ENCODE data around the gene LAMA2.
A peak's percentile ranks its signal among the peaks of the same experiment; 100 is the strongest.

LAMA2 gene

GRCh38 chr6:129432738-129433137, 549.8 kb downstream of the LAMA2 start:
- DNase-seq: no peak
- no peak overlapping the region for H3K4me3 ChIP-seq (ENCODE audit: low read depth, low read length)
- H3K27ac ChIP-seq: no peak overlapping the region
- TF ChIP-seq, protein P1, sequence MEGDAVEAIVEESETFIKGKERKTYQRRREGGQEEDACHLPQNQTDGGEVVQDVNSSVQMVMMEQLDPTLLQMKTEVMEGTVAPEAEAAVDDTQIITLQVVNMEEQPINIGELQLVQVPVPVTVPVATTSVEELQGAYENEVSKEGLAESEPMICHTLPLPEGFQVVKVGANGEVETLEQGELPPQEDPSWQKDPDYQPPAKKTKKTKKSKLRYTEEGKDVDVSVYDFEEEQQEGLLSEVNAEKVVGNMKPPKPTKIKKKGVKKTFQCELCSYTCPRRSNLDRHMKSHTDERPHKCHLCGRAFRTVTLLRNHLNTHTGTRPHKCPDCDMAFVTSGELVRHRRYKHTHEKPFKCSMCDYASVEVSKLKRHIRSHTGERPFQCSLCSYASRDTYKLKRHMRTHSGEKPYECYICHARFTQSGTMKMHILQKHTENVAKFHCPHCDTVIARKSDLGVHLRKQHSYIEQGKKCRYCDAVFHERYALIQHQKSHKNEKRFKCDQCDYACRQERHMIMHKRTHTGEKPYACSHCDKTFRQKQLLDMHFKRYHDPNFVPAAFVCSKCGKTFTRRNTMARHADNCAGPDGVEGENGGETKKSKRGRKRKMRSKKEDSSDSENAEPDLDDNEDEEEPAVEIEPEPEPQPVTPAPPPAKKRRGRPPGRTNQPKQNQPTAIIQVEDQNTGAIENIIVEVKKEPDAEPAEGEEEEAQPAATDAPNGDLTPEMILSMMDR (IDR thresholded peaks at IDR 0.05; ENCODE audit: low read depth, low read length): peak; percentile 32; the same call in 1 of the 2 replicates
- H3K27me3 ChIP-seq (ENCODE audit: insufficient read depth, low read depth, severe bottlenecking): no peaks in the 10 kb centered on the region
- H3K9me3 ChIP-seq (ENCODE audit: severe bottlenecking): no peaks in the 10 kb centered on the region
- no peaks in the 10 kb centered on the region for H3K36me3 ChIP-seq

DNA sequence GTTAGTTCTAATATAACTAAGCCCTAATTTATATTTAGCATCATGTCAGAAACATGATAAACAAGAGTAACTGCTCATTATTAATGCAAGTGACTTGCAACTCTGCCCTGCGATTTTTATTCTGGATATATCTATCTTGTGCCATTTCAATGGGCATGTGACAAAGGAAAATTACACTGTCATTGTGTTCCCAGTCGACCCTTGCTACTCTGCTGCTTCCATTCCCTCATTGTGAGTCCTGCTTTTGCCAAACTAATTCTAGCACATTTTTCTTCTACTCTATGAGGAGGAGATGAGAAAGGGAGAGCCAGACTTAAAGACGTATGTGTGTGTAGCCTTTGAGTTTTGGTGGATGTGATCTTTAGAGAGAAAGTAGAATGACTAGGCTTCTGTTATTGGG, 551.2 kb downstream of the LAMA2 start:
- Histone ChIP-seq H3K9me3 (ENCODE audit: severe bottlenecking) (no peaks in the 10 kb centered on the region), H3K36me3 (no peaks in the 10 kb centered on the region), H3K27ac (no peak overlapping the region), H3K27me3 (ENCODE audit: insufficient read depth, low read depth, severe bottlenecking) (no peaks in the 10 kb centered on the region), H3K4me3 (ENCODE audit: low read depth, low read length) (no peak overlapping the region)
- no peak for DNase-seq
- TF ChIP-seq, protein P1 (IDR thresholded peaks at IDR 0.05; ENCODE audit: low read depth, low read length): no peak

- DNase-seq: peak; percentile 70
- Histone ChIP-seq H3K27ac (peak overlapping the region; percentile 54), H3K4me3 (ENCODE audit: low read depth, low read length) (peak overlapping the region; percentile 34), H3K27me3 (ENCODE audit: insufficient read depth, low read depth, severe bottlenecking) (no peaks in the 10 kb centered on the region), H3K9me3 (ENCODE audit: severe bottlenecking) (no peaks in the 10 kb centered on the region), H3K36me3 (no peaks in the 10 kb centered on the region)
- TF ChIP-seq, protein P1 (IDR thresholded peaks at IDR 0.05; ENCODE audit: low read depth, low read length): peak; percentile 12; the same call in 1 of the 2 replicates
These were observed 557.8 kb downstream of the LAMA2 start for GRCh38 chr6:129440691-129441090.

DNA sequence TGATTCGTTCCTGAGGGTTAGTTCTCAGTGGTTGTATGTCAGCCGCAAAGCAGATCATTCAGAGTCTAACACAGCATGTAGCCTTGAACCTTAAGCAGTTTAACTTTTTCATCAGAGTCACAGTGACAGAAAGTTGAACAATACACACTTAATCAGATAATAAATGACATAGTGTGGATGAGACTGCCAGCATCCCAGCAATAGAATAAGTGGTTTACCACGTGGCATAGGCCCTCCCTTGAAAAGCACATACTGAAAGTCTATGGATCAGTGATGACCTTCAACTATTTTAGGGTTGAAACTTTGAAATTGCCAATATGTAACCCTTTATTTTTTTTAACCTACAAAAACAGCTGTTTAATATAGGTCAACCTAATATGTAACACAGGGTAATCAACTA, 561.7 kb downstream of the LAMA2 start:
- Histone ChIP-seq H3K9me3 (ENCODE audit: severe bottlenecking) (no peaks in the 10 kb centered on the region), H3K4me3 (ENCODE audit: low read depth, low read length) (no peak overlapping the region), H3K36me3 (no peaks in the 10 kb centered on the region), H3K27me3 (ENCODE audit: insufficient read depth, low read depth, severe bottlenecking) (no peaks in the 10 kb centered on the region), H3K27ac (no peak overlapping the region)
- no peak for DNase-seq
- TF ChIP-seq, protein P1 (IDR thresholded peaks at IDR 0.05; ENCODE audit: low read depth, low read length): no peak

DNA sequence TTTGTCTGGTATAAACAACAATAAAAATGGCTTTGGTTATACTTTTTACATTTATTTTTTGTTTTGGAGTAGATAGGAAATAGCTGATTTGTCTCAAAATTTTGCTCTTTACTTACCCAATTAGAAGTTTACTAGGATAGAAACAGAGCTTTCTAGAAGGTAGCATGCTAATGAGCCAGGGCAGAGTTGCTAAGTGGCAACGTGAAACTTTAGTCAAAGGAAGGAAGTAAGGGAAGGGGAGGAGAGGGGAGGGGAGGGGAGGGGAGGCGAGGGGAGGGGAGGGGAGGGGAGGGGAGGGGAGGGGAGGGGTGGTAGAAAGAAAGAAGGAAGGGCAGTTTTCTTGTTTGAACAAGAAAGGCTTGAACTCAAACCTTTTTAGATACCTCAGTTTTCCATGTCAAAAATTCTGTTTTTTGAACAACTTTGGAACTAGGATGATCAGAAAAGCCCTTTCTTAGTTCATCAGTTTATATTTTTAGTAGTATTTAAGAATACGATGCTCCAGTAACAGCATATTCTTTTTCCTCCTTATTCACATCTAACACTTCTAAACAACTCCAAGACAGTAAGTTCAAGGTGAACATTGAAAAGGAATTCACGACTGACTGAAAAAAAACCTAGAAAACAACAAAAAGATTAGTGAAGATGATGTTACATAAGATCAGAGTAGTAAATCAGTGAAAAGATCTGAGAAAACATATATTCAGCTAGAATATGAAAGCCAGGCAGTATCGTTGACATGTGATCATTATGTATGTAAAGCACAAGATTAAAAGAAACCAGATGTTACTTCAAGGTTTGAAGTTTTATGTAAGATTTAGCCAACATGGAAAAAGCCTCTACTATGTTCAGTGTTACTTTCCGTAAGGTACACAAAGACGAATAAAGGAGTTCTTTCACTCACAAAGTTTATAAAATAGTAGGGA, 563.6 kb downstream of the LAMA2 start:
- no peaks in the 10 kb centered on the region for H3K9me3 ChIP-seq (ENCODE audit: severe bottlenecking)

More for the DNA sequence above, 563.6 kb downstream of the LAMA2 start:
- Histone ChIP-seq H3K36me3 (no peaks in the 10 kb centered on the region), H3K27me3 (ENCODE audit: insufficient read depth, low read depth, severe bottlenecking) (no peaks in the 10 kb centered on the region), H3K4me3 (ENCODE audit: low read depth, low read length) (no peak overlapping the region), H3K27ac (no peak overlapping the region)
- DNase-seq: no peak
- TF ChIP-seq, protein P1 (IDR thresholded peaks at IDR 0.05; ENCODE audit: low read depth, low read length): no peak

All from WERI-Rb-1 (cell line).